GM21786 (cell line): Measurements from ENCODE around the gene IDH3G.

Experiments
- ATAC-seq: cut with Tn5 transposase; IDR thresholded peaks from one replicate; pipeline ENCODE4 v1.9.1; 2021; ENCODE audit not compliant: unreplicated experiment

IDH3G gene

DNA sequence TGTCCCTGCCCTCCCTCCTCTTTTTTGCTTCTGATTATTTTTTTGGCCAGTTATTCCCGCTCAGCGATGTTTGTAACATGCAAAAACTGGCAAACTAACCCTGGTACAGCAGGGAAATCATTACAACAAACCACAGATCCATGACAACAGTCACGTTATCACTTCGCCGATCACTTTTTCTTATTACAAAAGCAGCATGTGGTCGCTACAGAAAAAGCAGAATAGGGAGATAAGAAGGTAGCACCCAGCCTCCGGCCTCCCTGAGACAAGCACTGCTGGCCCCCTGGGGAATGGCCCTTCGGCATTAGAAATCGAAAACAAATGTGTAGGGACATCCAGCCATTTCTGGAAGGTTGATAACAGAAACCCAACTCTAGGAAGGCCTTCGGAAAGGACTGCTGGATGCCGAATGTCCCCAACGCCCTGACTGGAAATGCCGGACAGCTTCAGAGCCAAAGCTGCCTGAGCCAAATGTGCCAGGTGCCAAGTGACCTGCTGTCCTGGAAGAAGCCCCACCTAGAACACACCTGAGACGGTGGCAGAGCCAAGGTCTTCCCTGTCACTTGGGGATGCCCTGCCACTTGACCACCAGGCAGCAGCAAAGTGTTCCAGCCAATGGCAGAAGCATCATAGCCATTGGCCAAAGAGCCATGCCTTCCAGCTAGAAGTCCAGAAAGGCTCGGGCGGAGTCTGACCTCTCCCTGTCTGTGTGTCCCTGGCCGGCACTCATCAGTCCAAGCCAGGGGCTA lies 2.9 kb downstream of the IDH3G start:
- ATAC-seq = no peak

DNA sequence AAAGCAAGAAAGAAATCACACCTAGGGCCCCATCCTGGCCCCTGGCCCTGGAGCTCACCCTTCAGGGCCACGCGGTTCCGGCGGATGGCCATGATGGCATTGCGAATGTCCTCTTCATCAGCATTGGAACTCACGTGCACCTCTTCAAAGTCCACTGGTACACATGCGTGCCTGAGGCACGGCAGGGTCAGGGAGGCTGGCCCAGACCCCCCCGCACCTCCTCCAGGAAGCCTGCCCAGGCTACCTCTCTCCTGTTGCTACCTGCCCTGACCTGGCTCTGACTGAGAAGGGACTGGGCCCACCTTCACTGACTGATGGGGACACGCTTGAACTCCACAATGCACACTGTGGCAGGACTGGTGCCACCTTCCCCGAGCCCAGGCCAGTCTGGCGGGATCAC lies 4.5 kb downstream of the IDH3G start:
- ATAC-seq = no peak

- no peak for ATAC-seq
These were observed 7.5 kb downstream of the IDH3G start for GRCh38 chrX:153786669-153787068.

GRCh38 chrX:153784325-153784967 lies 9.7 kb downstream of the IDH3G start:
- no peak for ATAC-seq

DNA sequence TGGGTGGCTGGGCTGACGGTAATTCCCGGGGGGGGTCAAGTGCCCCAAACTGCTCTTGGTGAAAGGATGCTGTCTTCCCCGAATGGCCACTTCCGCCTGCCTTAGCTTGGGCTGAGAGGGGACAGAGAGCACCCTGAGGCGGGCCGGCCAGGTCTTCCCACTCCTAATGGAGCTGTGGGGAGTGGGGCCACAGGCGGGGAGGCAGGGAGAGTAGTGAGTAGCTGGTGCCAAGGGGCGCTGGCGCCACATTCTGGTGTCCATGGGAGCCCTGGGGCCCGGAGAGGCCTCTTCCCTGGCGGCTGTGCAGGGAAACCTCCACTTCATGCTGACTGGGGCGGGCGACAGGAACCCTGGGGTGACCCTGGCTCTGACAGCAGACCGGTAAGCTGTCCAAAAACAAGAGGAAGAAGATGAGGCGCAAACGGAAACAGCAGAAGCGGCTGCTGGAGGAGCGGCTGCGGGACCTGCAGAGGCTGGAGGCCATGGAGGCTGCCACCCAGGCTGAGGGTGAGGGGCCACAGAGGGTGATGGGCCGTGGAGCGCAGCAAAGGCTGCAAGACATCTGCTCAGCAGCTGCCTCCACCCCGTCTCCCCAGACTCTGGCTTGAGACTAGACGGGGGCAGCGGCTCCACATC lies 10.7 kb downstream of the IDH3G start:
- ATAC-seq = no peak

- ATAC-seq = no peak
These were observed 11.3 kb downstream of the IDH3G start for GRCh38 chrX:153782871-153783270.

DNA sequence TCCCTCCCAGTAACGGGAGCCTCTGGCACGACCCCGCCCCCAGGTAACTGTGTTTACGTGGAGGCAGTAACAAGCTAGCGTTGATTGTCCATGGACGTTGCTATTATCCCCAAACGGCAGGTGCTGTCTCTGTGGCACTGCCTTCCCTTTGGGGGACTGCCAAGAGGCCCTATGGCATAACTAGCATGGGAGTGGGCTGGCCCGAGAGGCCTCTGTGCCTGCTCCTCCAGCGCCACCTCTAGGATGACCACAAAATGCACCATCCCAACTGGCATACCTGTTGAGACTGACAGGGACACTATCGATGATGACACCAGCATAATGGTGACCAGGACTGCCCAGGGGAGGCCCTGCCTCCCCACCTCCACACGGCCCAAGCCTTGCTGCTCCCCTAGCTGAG lies 11.9 kb downstream of the IDH3G start:
- no peak for ATAC-seq

DNA sequence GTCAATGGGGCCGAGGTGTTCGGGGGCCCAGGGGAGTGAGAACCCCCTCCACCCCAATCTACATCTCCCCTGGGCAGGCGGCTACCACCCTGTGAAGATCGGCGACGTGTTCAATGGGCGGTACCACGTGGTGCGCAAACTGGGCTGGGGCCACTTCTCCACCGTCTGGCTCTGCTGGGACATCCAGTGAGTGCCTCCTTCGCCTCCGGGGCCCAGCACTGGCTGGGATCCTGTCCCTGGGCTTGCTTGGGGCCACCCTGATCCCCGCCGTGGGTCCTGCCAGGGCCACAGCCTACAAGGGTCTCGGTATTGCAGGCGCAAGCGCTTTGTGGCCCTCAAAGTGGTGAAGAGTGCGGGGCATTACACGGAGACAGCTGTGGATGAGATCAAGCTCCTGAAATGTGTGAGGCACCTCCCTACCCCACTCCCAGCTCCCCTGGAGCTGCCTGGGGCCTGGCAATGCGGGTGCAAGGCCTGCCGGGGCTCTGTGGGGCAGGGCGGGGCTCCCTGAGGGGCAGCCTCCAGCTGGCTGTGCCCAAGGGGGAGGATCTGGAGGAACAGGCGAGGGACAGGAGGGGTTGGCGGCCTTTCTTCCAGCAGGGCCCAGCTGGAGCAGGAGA lies 12.6 kb downstream of the IDH3G start:
- no peak for ATAC-seq

DNA sequence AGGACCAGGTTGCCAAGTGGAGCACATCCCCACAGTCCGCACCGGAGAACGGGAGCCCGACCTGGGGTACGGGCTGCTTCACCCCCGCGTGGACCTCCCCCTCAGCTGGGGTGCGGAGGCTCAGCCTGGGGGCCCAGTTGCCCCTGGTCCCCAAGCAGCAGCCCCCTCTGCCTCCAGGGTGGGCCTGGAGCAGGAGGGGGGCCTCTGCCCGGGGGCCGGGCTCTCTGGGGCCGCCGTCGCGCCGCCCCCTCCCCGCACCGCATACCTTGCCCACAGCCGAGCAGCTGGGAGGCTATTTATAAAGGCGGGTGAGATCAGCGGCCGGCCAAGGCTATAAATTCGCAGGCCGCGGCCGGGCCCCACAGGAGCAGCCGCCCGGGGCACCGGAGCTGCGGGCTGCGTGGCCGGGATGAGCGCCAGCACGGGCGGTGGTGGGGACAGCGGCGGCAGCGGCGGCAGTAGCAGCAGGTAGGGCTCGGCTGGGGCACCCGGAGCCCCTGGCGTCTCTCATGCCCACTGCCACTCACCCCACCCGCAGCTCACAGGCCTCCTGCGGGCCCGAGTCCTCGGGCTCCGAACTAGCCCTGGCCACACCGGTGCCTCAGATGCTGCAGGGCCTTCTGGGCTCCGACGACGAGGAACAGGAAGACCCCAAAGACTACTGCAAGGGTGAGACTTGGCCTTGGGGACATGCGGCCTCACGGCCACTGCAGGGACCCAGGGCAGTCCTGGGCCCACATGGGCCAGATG lies 13.3 kb downstream of the IDH3G start, which contains the start of gene SRPK3:
TSS of gene SRPK3 (plus strand) at position 364 of the 750 bp plus-strand sequence. CDS start at position 410, 46 bp downstream.
- ATAC-seq = no peak

GRCh38 chrX:153779891-153780677 lies 14.1 kb downstream of the IDH3G start:
- no peak for ATAC-seq

- no peak for ATAC-seq
These were observed 15.5 kb downstream of the IDH3G start for GRCh38 chrX:153778684-153779101.

DNA sequence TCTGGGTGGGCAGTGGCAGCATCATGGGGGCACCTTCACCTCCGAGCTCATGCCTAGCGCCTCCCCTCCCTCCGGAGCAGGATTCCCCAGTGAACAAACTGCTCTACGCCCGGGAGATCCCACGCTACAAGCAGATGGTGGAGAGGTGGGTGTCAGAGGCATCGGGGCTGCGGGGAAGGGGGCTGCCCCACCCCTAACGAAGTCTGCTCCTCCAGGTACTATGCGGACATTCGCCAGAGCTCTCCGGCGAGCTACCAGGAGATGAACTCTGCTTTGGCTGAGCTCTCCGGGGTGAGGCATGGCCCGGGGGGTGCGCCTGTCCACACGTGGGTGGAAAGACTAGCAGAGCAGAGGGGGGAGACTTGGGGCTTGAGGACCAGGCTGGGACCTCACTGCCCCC lies 16.0 kb downstream of the IDH3G start:
- no peak for ATAC-seq

- ATAC-seq = no peak
These were observed 16.7 kb downstream of the IDH3G start for GRCh38 chrX:153777261-153778090.

DNA sequence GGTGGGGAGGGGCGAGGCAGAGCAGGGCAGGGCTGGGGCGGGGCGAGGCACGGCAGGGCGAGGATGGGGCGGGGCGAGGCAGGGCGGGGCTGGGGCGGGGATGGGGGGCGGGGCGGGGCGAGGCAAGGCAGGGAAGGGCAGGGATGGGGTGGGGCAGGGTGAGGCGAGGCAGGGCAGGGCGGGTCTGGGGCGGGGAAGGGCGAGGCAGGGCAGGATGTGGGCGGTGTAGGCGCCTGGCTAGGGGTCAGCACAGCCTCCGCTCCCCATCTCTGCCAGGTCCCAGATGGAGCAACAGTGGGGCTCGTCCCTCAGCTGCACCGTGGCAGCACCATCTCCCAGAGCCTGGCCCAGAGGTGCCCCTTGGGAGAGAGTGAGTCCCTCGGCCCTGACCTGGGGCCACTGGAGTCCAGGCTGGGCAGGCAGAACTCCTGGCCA lies 17.5 kb downstream of the IDH3G start:
- ATAC-seq = no peak

- ATAC-seq = no peak
These were observed 18.0 kb downstream of the IDH3G start for GRCh38 chrX:153776120-153776599.

DNA sequence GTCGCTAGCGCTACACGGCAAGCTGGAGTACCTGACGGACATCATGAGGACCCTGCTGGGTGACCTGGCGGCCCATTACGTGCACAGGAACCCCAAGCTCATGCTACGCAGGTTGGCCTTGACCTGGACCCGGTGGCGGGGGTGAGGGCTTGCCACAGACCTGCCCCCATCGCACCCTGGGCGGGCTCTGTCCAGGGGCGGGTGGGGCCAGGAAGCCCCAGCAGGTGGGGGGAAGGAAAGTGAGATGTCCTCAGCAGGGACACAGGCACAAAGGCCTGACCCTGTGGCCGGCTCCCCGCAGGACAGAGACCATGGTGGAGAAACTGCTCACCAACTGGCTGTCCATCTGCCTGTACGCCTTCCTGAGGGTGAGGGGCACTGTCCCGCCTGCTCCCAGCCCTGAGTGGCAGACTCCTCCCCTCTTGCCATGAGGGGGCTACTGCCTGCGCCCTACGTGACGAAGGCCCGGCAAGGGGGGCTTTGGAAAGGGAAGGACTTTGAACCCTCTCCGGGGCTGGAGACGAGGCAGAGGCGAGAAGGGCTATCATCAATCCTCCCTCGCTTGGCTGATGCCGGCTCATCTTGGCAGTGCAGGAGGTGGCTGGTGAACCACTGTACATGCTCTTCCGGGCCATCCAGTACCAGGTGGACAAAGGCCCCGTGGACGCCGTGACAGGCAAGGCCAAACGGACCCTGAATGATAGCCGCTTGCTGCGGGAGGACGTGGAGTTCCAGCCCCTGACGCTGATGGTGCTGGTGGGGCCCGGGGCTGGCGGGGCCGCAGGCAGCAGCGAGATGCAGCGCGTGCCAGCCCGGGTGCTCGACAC lies 18.7 kb downstream of the IDH3G start:
- no peak for ATAC-seq

GRCh38 chrX:153774576-153775292 lies 19.4 kb downstream of the IDH3G start:
- no peak for ATAC-seq
